HL-60/S4 (cell line): ENCODE measurements around the gene FES.
"Not testable (repeated sequence)": the region's sequence is repeated elsewhere in the genome, so short reads cannot be mapped to it uniquely, and the experiment has no call there.

Experiments used
- in situ Hi-C: fragments of 300-500 bp; cut with MboI; formaldehyde crosslinking; loops from 2 replicates; pipeline ENCODE4 v1.14.3; 2022; ENCODE audit warnings: low sequenced_read_pairs

The FES gene

DNA sequence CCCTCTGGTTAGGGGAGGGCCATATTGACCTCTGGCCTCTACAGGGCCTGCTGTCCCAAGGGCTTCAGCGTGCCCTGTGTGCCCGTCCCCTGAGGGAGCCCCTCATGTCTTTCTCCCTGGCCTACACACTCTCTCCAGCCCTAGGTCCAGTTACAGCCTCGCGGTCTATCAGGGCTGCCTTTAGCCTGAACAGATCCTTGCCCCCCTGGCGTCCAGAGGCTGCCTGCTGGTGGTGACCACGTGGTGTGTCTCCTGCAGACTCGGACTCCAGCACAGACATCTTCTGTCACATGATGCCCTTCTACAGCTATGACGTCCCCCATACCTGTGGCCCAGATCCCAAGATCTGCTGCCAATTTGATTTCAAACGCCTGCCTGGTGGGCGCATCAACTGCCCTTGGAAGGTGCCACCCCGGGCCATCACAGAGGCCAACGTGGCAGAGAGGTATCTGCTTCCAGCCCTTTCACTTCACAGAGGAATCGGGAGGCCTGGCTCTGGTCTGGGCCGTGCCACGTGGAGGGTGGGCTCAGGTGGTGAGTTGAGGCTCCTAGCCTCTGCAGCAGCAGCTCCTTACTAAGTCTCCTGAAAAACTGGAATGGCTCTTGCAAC, 22.9 kb downstream of the FES start:
- in situ Hi-C loops = no loop called here

DNA sequence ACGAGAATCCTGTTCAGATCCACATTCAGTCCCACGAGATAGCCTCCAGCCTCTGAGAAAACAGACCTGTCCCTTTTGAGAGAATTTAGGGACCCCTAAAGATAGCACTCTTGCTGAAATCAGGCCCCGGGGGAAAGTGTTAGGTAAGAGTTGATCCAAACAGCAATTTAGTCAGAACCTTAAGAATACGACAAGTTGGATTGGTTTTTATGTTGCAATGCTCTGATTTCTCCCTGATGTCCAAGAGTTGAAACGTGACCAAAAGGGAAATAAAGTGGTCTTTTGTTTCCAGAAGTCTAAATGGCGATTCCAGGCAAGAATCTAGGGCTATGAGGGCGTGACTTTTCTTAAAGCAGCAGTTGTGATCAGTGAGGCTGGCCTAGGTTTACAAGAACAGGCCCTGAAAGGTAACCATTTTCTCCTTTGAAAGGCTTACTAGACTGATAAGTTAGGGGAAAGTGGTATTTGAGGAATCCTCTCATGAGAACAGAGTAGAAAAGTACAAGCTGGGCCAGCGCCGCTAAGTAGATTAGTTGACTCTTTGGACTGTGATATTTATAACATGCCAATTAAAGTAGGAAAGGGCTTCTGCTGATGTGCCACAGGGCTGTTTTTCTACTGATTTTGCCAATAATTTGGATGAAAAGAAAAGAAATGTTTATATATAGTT, 23.7 kb downstream of the FES start:
- in situ Hi-C loops = no loop called here

DNA sequence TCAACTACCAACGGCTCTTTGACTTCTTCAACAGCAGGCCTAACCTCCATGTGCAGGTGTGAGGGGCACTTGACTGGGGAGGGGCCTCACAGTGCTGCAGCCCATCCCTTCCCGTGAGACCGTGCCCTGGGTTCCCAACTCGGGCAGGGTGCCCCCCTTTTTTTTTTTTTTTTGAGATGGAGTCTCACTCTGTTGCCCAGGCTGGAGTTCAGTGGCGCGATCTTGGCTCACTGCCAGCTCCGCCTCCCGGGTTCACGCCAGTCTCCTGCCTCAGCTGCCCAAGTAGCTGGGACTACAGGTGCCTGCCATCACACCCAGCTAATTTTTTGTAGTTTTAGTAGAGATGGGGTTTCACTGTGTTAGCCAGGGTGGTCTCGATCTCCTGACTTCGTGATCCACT, 25.1 kb downstream of the FES start:
- in situ Hi-C loops = not testable (repeated sequence)

DNA sequence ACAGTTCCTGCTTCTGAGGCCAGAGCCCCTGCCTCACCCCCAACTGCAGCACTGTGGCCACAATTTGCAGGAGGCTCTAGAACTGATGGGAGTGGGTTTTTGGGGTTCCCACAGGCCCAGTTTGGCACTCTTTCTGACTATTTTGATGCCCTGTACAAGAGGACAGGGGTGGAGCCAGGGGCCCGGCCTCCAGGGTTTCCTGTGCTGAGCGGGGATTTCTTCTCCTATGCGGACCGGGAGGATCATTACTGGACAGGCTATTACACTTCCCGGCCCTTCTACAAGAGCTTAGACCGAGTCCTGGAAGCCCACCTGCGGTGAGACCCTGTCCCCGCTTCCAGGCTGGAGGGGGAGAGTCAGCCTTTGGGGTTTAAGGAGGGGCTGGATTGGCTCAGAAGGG, 25.7 kb downstream of the FES start:
- in situ Hi-C loops = no loop called here

DNA sequence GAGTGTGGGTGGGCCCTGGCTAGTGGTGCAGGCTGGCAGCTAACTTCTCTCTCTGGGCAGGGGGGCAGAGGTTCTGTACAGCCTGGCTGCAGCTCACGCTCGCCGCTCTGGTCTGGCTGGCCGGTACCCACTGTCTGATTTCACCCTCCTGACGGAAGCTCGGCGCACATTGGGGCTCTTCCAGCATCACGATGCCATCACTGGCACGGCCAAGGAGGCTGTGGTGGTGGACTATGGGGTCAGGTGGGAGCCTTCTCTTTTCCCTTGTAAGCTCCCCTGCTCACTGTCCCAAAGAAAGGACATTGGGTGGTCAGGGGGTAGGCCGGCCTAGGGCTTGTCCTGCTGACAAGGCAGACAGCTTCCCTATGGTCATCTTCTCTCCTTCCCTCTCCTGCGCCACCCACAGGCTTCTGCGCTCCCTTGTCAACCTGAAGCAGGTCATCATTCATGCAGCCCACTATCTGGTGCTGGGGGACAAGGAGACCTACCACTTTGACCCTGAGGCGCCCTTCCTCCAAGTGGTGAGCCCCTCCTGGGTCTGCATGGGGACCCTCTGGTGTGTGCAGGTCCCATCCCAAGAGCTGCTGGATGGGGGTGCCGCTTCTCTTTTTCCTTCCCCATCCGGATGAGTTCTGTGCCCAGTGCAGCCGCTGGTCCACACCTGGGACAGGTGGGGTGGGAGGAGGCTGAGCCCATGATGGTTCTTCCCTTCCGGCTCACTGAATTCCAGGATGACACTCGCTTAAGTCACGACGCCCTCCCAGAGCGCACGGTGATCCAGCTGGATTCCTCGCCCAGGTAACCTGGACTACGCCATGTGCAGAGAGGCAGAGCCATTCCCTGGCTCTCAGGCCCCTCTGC, 26.4 kb downstream of the FES start:
- in situ Hi-C loops = no loop called here

DNA sequence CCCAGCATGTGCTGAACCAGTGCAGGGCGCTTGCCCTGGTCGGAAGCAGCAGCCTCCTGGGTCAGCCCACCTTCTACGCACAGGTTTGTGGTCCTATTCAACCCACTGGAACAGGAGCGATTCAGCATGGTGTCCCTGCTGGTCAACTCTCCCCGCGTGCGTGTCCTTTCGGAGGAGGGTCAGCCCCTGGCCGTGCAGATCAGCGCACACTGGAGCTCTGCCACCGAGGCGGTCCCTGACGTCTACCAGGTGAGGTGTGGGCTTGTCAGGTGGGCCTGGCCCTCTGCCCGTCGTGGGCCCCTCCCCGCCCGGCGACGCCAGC, 27.0 kb downstream of the FES start:
- in situ Hi-C loops = no loop called here

DNA sequence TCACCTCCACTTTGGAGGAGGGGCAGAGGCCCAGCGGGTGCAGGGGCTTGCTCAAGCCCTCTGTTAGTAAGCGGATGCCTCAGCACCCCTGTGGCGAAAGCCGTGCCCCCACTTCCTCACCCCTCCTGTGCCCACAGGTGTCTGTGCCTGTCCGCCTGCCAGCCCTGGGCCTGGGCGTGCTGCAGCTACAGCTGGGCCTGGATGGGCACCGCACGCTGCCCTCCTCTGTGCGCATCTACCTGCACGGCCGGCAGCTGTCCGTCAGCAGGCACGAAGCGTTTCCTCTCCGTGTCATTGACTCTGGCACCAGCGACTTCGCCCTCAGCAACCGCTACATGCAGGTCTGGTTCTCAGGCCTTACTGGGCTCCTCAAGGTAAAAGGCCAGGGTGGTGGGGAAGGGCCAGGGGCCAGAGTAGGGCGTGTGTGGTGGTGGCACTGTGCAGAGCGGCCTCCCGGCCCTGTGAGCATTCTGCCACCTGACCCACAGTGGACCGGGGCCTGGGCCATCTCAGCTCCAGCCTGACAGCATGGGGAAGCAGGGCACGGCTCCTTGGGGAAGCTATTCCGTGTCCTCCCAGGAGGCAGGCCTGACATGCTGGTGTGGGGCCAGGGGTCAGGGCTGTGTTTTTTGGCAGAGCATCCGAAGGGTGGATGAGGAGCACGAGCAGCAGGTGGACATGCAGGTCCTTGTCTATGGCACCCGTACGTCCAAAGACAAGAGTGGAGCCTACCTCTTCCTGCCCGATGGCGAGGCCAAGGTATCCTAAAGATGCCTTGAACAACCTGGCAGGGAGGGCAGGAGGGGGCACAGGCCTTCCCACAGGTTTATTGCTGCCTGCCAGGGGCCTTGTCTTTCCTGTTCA, 27.8 kb downstream of the FES start:
- in situ Hi-C loops = no loop called here

DNA sequence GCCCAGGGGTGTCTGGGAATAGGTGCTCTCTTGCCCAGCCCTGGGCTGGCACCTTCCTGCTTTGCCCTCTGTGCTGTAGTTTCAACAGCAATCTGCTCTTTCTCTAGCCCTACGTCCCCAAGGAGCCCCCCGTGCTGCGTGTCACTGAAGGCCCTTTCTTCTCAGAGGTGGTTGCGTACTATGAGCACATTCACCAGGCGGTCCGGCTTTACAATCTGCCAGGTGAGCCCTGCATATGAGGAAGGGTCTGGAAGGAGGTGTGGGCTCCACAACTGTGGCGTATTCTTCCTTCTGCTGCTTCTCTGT, 28.4 kb downstream of the FES start:
- in situ Hi-C loops = no loop called here

DNA sequence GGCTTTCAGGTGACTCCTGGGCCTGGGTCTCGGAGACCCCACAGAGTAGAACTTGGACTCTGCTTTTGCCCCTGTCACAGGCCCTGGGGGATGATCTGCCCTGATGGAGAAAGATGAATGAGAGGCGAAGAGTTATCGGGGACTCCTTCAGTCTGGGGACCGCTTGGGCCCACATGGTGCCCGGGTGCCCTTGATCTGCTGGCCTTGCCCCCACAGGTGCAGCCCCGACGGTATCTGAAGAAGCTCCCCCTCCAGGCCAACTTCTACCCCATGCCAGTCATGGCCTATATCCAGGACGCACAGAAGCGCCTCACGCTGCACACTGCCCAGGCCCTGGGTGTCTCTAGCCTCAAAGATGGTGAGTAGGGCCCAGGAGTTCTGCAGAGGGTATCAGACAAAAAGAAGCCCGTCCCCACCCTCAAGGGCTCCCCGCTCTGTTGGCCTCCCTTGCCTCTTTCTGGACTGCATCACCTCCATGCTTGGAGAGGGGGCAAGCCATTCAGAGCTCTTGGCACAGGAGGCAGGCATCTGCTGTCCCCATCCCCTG, 29.2 kb downstream of the FES start:
- in situ Hi-C loops = no loop called here

DNA sequence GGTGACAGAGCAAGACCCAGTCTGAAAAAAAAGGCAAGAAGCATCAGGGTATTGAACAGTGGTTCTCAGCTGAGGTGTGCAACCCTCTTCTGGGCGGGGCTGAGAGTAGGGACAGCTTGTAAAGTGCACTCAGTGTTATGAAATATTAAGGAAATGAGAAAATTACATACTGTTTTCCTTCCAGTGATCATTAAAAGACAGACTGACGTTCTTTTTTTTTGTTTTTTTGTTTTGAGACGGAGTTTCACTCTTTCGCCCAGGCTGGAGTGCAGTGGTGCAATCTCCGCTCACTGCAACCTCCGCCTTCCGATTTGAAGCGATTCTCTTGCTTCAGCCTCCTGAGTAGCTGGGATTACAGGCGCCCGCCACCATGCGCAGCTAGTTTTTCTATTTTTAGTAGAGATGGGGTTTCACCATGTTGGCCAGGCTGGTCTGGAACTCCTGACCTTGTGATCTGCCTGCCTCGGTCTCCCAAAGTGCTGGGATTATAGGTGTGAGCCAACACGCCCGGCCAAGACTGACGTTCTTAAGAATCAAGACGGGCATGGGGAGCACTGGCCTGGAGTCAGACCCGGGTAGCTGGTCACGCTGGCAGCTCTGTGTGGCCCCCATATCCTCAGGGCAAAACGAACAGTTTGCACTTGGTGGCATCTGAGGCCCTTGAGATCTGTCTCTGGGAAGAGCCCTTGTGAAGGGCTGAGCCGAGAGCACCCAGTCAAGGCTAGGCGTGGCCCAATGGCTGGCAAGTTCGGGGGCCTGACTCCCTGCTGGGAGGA, 30.2 kb downstream of the FES start:
- in situ Hi-C loops = no loop called here

DNA sequence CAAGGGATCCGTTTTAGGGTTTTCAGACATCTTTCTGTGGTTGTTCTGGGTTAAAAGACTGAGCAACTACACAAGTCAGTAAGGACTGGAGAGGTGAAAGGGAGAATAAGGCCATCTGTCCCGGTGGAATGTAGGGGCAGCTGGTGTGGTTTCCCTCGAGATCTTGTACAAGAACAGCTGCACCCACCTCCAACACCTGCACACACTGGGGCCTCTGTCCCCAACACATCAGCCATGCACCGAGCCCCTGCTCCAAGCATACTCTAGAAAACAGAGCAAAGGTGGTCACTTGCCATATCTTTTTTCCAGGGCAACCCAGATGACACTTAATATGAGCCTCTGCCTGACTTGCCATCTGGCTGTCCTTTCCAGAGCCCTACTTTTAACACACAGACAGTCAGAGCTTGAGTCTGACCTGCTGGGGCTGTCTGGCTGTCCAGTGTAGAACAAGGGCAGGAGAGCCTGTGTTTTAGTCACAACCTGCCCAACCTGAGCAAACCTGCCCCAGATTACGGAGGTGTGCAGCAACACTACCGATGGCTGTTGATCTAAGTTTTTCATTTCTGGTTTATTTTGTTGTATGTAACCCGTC, 31.0 kb downstream of the FES start:
- in situ Hi-C loops = no loop called here

DNA sequence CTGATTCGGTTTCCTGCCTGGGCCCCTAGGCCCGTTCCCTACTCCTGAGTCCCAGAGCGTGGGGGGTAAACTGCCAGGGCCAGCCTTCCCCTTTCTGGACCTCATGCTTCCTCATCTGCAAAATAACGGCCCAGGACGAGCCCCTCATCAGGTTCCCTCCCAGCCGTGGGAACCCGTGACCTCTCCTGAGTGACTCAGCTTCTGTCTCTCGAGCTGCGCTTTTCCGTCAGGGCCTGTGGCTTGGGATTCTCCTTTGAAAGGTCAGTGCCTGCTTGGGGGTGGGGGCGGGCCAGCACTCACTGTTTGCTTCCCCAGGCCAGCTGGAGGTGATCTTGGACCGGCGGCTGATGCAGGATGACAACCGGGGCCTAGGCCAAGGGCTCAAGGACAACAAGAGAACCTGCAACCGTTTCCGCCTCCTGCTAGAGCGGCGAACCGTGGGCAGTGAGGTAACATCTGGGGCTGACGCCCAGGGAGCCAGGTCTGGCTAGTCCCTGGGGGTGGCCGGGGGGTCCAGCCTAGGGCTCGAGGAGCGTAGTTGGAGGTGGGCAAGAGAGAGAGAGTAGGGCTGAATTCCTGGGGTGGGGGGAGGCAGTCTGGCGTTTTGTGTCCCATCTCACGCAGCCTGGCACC, 31.6 kb downstream of the FES start:
- in situ Hi-C loops = no loop called here

DNA sequence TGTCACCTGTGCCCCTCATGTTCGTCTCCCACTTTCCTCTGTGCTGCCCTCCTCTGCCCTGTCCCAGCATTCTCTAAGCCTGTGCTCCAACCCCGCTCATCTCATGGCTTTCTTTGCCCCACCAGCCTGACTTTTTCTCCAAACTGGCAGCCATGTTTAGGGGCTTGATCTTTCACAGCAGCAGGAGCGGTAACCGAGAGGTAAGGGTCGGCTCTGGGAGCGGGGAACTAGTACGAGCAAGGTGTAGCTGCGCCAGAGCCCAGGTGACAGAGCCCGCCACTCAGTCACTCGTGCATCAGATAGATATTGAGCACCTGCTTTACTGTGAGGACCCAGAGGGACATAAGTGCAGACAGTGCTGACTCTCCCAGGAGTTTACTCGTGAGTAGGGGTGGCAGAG, 32.2 kb downstream of the FES start:
- in situ Hi-C loops = no loop called here

DNA sequence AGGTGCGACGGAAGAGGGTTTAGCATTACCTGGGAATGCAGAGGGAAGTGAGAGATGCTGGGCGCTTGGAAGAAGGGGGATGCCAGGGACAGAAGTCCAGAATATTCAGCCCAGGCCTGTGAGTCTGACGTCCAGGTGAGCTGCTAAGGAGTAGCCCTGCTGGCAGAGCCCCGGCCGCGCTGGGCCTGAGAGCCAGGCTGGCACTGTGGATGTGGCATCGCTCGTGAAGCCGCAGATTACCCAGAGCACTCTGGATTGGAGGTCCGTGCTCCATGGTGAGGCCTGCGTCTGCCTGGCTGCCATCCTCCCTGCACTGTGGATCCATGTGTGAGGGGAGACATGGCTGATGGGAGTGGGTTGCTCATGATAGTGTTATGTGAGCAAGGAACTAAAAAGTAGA, 33.3 kb downstream of the FES start:
- in situ Hi-C loops = no loop called here

DNA sequence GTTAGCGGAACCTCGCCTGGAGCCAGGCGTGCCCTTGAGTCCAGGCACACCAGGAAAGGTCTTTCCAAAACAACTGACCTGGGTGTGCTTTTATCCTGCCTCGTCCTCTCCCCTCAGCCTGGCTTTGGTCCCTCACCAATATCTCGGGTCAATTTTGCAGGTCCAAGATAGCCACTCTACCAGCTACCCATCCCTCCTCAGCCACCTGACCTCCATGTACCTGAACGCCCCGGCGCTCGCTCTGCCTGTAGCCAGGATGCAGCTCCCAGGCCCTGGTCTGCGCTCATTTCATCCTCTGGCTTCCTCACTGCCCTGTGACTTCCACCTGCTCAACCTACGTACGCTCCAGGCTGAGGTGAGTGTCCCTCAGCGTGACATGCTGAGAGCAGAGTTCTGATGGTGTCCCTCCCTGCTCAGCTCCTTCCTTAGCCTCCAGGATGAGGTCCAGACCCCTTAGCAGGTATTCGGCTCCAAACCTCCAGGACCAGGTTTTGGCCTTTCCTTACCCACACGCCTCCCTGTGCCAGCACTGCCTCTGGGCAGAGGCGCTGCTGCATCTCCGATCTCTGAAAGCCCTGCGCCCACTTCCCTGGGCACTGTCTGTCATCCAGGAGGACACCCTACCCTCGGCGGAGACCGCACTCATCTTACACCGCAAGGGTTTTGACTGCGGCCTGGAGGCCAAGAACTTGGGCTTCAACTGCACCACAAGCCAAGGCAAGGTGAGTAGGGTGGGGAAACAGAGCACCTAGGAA, 33.9 kb downstream of the FES start:
- in situ Hi-C loops = no loop called here

DNA sequence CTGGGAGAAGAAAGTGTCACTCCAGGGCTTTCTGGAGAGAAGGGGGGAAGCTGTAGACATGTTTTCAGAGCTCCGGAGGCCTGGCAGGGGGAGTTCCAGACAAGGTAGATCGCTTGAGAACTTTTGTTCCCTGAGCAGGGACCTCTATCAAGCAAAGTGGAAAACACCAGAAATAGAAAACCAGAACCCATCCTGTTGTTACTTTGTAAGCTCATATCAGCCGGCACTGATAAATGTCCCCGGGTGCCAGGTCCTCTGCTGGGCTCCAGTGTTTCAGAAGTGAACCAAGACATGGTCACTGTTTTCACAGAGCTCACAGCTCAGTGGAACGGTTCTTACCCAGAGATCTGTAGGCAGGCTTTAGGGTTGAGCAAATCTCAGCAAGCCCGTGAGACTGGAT, 34.5 kb downstream of the FES start:
- in situ Hi-C loops = no loop called here

DNA sequence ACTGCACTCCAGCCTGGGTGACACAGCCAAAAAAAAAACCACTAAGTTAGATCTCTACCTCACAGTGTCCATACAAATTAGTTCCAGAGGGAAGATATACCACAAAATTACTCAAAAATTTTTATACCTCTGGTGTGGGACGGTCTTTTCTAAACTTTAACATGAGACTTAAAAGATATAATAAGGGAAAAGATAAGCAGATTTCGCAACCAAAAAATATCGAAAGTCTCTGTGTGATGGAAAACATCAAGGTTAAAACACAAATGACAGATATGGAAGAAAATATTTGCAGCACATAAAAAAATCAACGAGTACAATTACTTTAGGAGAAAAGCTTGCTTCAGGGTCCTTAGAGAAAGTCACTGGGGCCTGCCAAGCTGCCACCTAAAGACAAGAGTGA, 37.6 kb downstream of the FES start:
- in situ Hi-C loops = no loop called here

DNA sequence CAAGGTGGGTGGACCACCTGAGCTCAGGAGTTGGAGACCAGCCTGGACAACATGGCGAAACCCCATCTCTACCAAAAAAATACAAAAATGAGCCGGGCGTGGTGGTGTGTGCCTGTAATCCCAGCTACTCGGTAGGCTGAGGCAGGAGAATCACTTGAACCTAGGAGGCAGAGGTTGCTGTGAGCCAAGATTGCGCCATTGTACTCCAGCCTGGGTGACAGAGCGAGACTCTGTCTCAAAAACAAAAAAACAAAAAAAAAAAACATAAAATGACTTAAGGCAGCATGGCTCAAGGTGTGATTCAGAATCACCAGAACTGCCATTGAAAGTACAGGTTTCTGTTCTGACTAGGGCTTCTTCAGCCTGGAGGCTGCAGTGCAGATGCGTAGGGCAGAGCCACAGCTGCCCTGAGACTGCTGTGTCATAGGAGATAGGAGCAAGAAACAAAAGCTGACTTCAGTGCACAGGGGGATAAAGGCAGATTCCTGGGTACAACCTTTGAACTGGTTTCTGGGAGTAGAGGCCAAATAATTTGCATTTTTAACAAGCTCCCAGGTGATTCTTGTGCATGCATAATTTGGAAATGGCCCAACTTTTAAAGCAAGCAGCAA, 38.5 kb downstream of the FES start:
- in situ Hi-C loops = not testable (repeated sequence)

DNA sequence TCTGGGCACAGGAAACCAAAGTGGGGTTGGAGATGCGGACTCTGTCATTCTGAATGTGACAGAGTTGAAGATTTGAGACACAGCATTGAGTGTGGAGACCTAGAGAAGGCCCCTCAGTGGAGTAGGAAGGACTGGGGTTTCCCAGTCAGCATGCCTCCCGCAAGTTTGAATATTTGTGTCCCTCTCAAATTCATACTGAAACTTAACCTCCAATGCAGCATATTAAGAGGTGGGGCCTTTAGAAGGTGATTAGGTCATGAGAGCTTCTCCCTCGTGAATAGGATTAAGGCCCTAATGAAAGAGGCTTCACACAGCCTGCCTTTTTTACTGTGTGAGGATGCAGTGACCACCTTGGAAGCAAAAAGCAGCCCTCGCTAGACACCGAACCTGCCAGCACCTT, 40.1 kb downstream of the FES start:
- in situ Hi-C loops = no loop called here
